NCI-H1417 (cell line): ENCODE results near the gene CALR3.
"Not testable (repeated sequence)": the region's sequence is repeated elsewhere in the genome, so short reads cannot be mapped to it uniquely, and the experiment has no call there.

Experiments
- DNase-seq, 3 experiments: peaks; one replicate each; lab custom pipeline; 2025; lab: John Stamatoyannopoulos, UW

Gene CALR3

DNA sequence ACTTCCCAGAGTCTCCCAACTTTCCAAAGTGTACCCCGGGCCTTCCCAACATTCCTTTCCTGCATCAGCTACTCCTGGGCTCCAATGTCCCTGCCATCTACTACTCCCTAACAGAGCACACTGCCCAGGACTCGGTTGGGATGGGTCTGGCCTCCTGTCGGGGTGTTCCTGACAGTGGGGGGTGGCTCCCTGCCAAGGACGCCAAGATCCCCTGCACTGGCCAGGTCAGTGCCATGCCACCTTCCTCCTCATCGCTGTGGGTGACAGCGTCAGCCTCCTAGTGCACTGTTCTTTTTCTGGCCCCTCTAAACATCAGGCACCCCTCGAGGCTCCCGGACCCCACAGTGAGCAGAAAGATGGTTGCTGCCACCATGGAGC is 38.0 kb downstream of the CALR3 start:
- no peak for DNase-seq

DNA sequence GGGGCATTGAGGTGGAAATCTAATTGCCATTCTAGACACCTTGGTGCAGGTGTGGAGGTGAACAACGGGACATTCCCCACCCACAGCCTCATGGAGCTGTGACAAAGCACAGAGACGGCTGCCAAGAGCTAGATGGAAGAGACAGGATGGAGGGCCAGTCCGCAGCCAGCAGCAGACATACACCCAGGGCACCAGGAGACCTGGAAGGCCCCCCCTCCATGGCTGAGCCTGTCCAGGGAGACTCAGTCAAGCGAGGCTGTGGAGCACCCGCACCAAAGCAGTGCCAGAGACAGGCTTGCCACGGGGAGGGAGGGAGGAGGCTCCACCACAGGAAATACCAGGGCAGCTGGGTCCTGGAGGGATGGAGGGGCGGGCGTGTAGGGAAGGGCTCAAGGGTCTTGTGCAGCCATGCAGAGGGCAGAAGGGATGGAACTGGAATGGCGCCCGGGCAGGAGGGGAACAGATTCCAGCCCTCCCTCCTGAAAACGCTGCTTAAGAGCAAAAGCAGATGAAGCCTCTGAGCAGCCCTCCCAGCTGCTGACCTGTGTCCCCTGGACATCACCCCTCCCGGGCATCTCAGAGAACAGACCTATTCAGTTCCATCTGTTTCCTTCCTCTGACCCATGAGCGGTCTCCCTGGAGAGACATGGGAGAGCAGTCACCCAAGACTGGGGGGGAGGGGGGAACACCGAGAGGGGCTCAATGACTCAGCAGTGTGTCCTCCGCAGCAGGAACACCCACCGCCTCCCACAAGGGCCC is 38.6 kb downstream of the CALR3 start:
- DNase-seq, result no peak

DNA sequence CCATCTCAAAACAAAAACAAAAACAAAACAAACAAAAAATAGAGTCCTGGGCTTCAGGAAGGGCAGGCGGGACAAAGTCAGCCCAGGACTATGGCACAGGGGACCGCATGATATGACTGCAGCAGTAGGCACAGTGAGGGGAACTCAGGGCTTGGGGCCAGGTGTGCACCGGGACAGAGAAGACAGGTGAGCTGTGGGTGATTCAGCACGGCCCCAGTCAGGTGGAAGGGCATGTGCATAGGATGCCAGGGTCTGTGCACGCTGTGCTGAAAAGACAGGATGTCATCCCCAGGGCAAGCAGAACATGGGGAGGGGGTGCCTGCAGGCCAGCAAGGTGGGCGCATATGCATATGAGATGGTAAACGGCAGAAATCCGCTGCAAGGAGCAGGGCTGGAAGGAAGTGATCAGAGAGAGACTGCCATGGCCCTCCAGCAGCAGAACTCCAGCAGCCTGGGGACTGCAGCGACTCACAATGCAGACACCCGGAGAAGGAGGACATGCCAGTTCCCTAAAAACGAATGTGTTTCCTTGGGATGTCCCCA is 39.2 kb downstream of the CALR3 start:
- DNase-seq, result no peak

DNA sequence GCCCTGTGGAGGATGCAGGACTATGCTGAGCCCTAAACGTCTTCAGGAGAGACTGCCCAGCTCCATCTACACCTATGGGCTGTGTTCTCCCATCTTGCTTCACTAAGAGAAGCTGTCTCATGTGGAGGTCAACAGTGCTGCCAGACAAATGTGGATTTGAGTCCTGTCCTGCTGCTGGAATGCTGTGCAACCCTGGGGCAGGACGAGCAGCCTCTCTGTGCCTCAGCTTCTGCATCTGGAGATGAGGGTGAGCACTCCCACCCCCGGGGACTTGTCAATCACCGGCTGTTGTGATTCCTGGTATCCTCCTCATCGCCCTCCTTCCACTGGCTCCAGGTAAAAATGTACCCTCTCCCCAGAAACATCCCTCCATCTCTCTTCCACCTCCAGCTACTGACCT is 40.5 kb downstream of the CALR3 start:
- DNase-seq, result no peak

GRCh38 chr19:16454351-16454918 is 41.5 kb downstream of the CALR3 start:
- no peak for DNase-seq

- peak in 1 of 3 experiments; percentile 3 for DNase-seq
Measured at GRCh38 chr19:16452325-16452724, 43.6 kb downstream of the CALR3 start.

DNA sequence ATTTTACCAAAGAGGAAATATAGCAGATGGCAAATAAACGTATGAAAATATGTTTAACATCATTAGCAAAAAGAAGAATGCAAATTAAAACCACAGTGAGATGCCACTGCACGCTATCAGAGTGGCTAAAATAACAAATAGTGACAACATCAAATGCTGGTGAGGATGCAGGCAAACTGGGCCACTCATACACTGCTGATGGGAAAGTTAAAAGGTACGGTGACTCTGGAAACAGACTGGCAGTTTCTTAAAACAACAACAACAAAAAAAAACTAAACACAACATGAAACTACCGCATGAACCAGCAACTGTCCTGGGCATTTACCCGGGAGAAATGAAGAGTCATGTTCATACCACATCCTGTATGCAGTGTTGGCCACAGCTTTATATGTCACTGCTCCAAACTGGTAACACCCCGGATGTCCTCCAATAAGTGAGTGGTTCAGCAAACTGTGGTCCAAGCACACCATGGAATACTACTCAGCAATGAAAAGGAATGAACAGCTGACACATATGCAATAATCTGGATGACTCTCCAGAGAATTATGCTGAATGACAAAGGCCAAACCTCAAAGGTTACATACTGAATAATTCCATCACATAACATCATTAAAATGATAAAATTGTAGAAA is 46.5 kb downstream of the CALR3 start:
- no peak for DNase-seq

- DNase-seq, result not testable (repeated sequence)
Measured at GRCh38 chr19:16448872-16449271, 47.1 kb downstream of the CALR3 start.

GRCh38 chr19:16446724-16447368 is 49.1 kb downstream of the CALR3 start:
- no peak for DNase-seq

DNA sequence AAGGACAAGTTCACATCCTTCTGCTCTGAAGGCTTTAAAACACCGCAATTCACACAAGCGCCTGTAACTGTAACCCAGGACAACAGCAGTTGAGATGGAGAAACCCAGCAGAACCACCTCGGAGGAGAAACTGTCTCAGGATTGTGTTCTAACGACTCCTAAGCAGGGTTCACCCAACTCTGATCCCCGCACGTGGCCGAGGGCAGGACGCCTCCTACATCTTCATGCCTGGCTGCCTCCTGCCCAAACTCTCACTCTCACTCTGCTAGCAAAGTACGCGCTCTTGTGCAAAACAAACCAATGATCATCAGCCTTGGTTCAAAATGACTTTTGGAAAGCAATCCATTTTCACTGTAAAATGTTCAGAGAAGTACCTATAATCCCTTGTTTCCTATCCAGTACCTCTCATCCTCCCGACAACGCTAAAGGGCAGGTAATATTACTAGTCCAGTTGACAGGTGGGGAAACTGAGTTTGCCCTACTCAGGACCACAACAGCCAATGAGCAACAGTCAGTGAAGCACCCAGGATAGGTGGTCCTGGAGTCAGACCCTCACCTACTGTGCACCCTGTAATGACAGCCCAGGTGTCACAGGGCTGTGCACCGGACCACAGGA is 49.8 kb downstream of the CALR3 start:
- DNase-seq, result no peak

- DNase-seq, result peak in 2 of 3 experiments; percentile 3 to 26
Measured at GRCh38 chr19:16445238-16446107, 50.5 kb downstream of the CALR3 start.

- no peak for DNase-seq
Measured at GRCh38 chr19:16444269-16444600, 51.7 kb downstream of the CALR3 start.

DNA sequence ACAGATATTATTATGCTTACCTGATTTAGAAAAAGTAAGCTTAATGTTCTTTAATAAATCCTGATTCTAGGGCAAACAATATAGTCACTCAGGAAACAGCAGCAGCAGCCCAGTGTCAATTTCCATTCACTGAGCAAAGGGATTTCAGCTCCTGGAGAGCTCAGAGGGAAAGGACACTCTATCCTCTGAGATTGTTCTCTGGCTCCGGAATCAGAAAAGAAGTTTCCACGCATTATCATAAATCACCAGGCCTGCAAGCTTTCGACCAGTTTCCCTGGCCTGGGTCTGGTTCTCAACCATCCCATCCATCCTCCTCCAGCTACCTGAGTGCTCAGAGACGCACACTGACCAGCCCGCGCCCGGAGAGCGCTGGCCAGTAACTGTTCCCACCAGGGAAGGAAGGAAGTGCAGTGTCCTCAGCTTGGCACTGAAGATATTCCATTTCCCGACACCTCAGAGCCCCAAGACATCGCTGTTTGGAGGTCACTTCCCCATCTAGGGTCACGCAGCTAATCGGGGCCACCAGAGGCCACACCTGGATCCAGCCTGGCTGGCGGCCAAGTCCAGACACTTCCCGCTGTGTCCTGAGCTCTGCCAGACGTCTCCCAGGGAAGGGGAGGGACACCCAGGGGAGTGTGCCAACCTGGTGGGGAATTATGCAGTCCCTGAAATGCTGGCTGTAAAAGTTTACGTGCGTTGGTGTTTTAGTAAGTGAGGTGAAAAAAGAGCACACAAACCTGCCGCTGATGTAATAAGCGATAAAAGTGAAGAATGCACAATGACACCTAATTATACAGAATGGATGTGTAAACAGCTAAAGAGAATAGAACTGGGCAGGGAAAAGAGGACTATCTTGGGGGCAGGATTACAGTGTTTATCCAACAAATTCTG is 53.3 kb downstream of the CALR3 start:
- DNase-seq, result peak; percentile 19 to 95 (median 83)

DNA sequence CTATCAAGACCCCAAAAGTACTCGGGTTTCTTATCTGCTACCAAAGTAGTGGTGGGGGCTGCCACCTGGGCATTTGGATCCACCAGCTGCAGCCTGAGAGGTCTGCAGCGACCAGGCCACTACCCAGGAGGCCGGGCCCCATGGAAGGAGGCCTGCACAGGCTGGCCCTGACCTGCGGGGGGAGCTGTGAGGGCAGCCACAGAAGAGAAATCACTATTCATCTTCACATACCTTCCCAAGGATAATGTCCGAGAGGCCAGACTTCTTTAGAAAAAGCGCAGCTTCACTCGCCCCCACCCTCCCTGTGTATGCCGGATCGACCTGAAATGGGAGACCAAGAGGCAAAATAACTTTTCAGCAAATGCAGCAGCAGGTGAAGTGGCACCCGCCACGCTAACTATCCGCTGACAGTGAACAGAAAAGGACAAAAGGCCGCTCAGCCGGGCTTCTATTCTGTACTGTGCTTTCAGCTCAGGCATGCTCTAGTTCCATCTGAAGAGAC is 54.3 kb downstream of the CALR3 start:
- DNase-seq, result peak; percentile 17 to 64 (median 37)

GRCh38 chr19:16436780-16437332 is 59.1 kb downstream of the CALR3 start:
- no peak for DNase-seq

- no peak for DNase-seq
Measured at GRCh38 chr19:16435999-16436650, 59.8 kb downstream of the CALR3 start.

DNA sequence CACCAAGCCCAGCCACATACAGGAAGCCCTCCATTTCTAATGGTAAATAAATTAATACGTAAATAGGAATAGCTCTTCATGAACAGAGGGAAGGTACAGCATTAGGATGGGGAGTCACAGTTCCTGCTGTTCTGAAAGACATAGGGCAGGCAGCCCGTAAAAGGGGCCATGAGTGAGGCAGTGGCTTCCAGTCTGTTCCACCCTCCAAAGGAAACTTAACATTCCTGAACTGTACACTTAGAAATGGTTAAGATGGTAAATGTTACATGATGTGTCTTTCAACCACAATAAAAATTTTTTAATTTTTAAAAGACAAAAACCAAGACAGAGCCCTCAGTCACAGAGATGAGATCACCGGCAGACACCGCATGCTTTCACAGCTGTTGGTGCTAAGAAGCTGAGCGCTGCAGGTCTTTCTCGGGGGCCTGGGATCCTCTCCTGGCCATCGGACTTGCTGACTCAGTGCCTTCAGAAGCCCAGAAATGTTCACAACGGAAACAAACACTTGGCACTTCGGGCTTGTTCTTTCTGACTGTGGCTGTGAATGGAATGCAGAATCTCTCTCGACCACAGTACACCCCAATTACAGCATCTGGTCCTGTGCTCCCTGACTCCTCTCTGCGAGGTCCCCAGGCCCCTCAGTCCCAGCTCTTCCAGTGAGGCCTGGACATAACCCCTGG is 60.6 kb downstream of the CALR3 start:
- DNase-seq, result no peak

DNA sequence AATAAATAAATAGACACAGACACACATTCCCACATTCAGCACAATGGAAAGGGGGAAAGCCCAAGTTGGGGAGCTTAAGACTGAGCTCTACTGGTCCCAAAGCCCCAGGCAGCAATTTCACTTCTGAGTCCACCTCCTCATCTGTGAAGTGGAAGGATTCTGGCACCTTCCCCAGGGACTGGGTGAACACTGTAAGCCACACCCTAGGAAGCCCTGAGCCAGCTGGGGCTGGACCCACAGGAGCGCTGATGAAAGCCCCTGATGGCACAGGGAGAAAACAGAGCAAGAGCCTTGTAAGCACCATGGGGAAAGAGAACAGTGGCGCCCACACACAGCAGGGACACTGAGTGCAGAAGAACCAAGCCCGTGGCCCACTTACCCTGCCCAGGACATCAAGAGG is 62.0 kb downstream of the CALR3 start:
- DNase-seq, result no peak

- DNase-seq, result no peak
Measured at GRCh38 chr19:16429759-16430091, 66.2 kb downstream of the CALR3 start.
